ENCODE data around the gene ACER3. TPM values are rescaled to one million over a fixed set of nuclear protein-coding genes. Genes with fewer than 3 reads are reported as not detected.
"Not testable (repeated sequence)": the region's sequence is repeated elsewhere in the genome, so short reads cannot be mapped to it uniquely, and the experiment has no call there.

Gene ACER3
- total RNA-seq, 4 donors from 2014 or later: 1.1 to 3.4 (median 2.6) TPM

GRCh38 chr11:77003963-77004362, 143.2 kb downstream of the ACER3 start:
- DNase-seq: no peak
- ATAC-seq: no peak
- no peak overlapping the region for H3K27ac ChIP-seq
- no peak overlapping the region for H3K4me3 ChIP-seq
- TF ChIP-seq CTCF (IDR thresholded peaks at IDR 0.05 in 4 of 5, conservative IDR thresholded peaks at IDR 0.05 in 1 of 5) (no peak), POLR2A (IDR thresholded peaks at IDR 0.05) (no peak)
- intact Hi-C loops (cut with DNase I; ENCODE audit: low total_unique reads): no loop called here
- in situ Hi-C loops (cut with MboI; ENCODE audit: low sequenced_read_pairs in 4 of 4): no loop called here
- no peaks in the 10 kb centered on the region for H3K4me1 ChIP-seq
- no peaks in the 10 kb centered on the region for H3K27me3 ChIP-seq
- no peaks in the 10 kb centered on the region for H3K36me3 ChIP-seq
- H3K9me3 ChIP-seq: no peaks in the 10 kb centered on the region

- Histone ChIP-seq H3K36me3 (no peaks in the 10 kb centered on the region), H3K27ac (no peak overlapping the region), H3K4me3 (no peak overlapping the region), H3K27me3 (no peaks in the 10 kb centered on the region), H3K9me3 (no peaks in the 10 kb centered on the region), H3K4me1 (no peaks in the 10 kb centered on the region)
- intact Hi-C loops (cut with DNase I; ENCODE audit: low total_unique reads): no loop called here
- no peak for TF ChIP-seq POLR2A (IDR thresholded peaks at IDR 0.05)
- TF ChIP-seq CTCF (IDR thresholded peaks at IDR 0.05 in 4 of 5, conservative IDR thresholded peaks at IDR 0.05 in 1 of 5): no peak
- DNase-seq: no peak
- in situ Hi-C loops (cut with MboI; ENCODE audit: low sequenced_read_pairs in 4 of 4): no loop called here
- no peak for ATAC-seq
Observed at GRCh38 chr11:77009533-77010160, 148.9 kb downstream of the ACER3 start.

GRCh38 chr11:77014669-77015068, 154.0 kb downstream of the ACER3 start:
- no peak for ATAC-seq
- intact Hi-C loops (cut with DNase I; ENCODE audit: low total_unique reads): no loop called here
- no peak for DNase-seq
- no peaks in the 10 kb centered on the region for H3K36me3 ChIP-seq
- no peak overlapping the region for H3K4me3 ChIP-seq
- no peaks in the 10 kb centered on the region for H3K9me3 ChIP-seq
- in situ Hi-C loops (cut with MboI; ENCODE audit: low sequenced_read_pairs in 4 of 4): no loop called here
- no peaks in the 10 kb centered on the region for H3K4me1 ChIP-seq
- no peaks in the 10 kb centered on the region for H3K27me3 ChIP-seq
- H3K27ac ChIP-seq: no peak overlapping the region
- no peak for TF ChIP-seq POLR2A (IDR thresholded peaks at IDR 0.05)
- no peak for TF ChIP-seq CTCF (IDR thresholded peaks at IDR 0.05 in 4 of 5, conservative IDR thresholded peaks at IDR 0.05 in 1 of 5)

GRCh38 chr11:77018396-77018924, 157.7 kb downstream of the ACER3 start:
- H3K27ac ChIP-seq; H3K9me3 ChIP-seq; H3K27me3 ChIP-seq; in situ Hi-C loops (cut with MboI; ENCODE audit: low sequenced_read_pairs in 4 of 4); intact Hi-C loops (cut with DNase I; ENCODE audit: low total_unique reads); H3K36me3 ChIP-seq; DNase-seq; H3K4me1 ChIP-seq; H3K4me3 ChIP-seq; ATAC-seq: not testable (repeated sequence)

GRCh38 chr11:77019976-77020595, 159.4 kb downstream of the ACER3 start:
- H3K27me3 ChIP-seq: no peaks in the 10 kb centered on the region
- intact Hi-C loops (cut with DNase I; ENCODE audit: low total_unique reads): no loop called here
- no peak overlapping the region for H3K4me3 ChIP-seq
- no peaks in the 10 kb centered on the region for H3K4me1 ChIP-seq
- no peaks in the 10 kb centered on the region for H3K9me3 ChIP-seq
- TF ChIP-seq CTCF (IDR thresholded peaks at IDR 0.05 in 4 of 5, conservative IDR thresholded peaks at IDR 0.05 in 1 of 5): no peak
- TF ChIP-seq POLR2A (IDR thresholded peaks at IDR 0.05): no peak
- H3K36me3 ChIP-seq: no peaks in the 10 kb centered on the region
- no peak overlapping the region for H3K27ac ChIP-seq
- no peak for DNase-seq
- no peak for ATAC-seq
- in situ Hi-C loops (cut with MboI; ENCODE audit: low sequenced_read_pairs in 4 of 4): no loop called here
